NCI-H446 (cell line): ENCODE results near the gene KPNA6.
A peak's percentile ranks its signal among the peaks of the same experiment; 100 is the strongest.
"Not testable (repeated sequence)": the region's sequence is repeated elsewhere in the genome, so short reads cannot be mapped to it uniquely, and the experiment has no call there.

ENCODE experiments used
- DNase-seq, 2 experiments: peaks; one replicate each; lab custom pipeline; 2025; lab: John Stamatoyannopoulos, UW

The KPNA6 gene

DNA sequence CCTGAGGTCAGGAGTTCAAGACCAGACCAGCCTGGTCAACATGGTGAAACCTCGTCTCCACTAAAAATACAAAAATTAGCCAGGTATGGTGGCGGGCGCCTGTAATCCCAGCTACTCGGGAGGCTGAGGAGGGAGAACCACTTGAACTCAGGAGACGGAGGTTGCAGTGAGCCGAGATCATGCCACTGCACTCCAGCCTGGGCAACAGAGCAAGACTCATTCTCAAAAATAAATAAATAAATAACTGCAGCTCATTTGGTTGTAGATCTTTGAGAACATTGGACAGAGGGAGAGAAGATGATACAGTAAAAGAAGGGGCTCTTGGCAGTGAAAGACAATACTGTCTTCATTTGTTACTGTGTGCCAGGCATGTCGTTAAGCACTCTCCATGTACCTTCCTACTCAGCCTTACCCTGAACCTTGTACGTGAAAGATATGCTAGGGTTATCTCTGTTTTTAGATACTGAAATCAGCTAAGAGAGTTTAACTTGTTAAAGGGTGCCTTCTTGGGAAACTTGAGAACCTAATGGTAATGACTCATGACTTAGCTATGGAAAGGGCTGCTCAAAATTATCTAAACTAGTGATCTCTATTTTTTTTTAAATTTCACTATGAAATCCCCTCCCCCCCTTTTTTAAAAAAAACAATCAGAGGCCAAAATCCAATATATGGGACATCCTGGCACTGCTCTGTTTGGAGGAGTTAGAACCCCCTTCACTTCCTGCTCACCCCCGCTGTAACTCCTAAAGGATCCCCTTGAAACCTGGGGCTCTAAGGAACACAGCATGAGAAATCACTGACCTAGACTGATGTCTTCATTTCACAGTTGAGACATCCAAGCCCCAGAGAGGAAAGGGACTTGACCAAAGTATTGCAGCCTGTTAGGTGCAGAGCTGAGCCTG, 6.8 kb upstream of the KPNA6 start:
- no peak for DNase-seq

DNA sequence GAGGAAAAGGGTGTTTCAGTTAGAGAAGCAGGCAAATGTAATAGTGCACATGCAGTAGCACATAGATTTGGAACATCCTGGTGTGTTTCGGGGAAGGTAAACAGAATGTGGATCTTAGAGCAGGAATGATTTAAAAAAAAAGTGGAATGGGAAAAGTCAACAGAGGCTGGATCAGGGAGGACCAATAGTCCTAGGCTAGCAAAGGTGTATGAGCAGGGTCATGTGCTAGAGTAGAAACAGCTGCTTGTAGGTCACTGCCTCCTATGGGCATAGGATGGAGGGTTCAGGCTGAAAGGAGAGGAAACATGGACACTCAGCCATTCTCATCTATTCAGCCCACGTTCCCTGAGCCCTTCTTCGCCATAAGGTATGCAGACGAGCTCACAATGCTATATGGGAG, 3.7 kb upstream of the KPNA6 start:
- DNase-seq, result no peak

DNA sequence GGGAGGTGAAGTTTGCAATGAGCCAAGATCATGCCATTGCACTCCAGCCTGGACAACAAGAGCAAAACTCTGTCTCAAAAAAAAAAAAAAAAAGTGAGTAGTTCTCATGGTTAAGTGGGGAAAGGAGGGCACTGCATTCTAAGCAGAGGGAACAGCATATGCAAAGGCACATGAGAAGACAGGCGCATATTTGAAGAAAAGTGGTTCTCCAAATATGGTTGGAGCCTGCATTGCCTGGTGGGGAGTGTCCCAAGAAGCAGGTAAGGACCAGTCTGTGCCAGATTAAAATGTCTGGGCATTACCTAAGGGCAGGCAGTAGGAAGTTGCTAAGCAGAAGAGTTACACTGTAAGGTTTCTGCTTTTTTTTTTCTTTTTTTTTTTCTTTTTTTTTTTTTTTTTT, 2.5 kb upstream of the KPNA6 start:
- DNase-seq, result no peak

GRCh38 chr1:32106663-32107275, 1.1 kb upstream of the KPNA6 start:
- no peak for DNase-seq

- no peak for DNase-seq
These were observed 3.3 kb downstream of the KPNA6 start for GRCh38 chr1:32111040-32111623.

DNA sequence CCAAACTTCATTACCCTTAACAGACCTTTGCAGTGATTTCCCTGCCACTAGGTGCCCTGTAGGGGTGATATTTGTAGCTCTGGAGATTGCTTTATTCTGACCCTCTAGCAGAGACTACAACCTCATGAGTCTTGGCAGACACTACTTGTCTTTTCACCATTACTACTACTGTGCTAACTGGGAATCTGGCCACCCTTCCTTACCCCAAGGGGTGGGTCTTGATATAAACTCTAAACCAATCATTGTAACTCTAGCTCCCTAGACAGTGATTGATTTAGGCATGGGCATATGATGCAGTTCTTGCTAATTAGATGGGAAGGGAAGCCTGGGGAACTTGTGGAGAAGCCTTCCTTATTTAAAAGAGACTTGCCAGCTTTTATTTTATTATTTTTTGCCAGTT, 3.9 kb downstream of the KPNA6 start:
- DNase-seq, result peak in 1 of 2 experiments; percentile 56

- no peak for DNase-seq
These were observed 5.0 kb downstream of the KPNA6 start for GRCh38 chr1:32112806-32113375.

DNA sequence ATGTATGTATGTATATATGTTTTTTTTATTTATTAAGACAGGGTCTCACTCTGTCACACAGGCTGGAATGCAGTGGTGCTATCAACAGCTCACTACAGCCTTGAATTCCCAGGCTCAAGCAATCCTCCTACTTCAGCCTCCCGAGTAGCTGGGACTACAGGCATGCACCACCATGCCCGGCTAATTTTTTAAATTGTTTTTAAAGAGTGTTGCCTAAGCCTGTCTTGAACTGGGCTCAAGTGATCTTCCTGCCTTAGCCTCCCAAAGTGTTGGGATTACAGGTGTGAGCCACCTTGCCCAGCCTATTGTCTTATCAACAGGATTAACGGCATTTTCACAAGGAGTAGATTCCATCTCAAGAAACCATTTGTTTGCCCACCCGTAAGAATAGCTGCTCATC, 5.6 kb downstream of the KPNA6 start:
- not testable (repeated sequence) for DNase-seq

DNA sequence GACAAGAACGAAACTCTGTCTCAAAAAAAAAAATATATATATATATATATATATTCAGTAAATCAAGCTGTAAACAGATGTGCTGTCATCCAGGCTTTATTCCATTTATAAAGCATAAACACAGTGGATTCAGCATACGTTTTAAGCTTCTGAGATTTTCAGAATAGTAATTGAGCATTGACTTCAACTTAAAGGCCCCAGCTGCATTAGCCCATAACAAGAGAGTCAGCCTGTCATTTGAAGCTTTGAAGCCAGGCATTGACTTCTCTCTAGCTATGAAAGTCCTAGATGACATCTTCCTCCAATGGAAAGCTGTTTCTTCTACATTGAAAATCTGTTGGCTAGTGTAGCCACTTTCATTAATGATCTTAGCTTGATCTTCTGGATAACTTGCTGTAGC, 6.6 kb downstream of the KPNA6 start:
- DNase-seq, result no peak

- no peak for DNase-seq
These were observed 7.6 kb downstream of the KPNA6 start for GRCh38 chr1:32115496-32115895.

DNA sequence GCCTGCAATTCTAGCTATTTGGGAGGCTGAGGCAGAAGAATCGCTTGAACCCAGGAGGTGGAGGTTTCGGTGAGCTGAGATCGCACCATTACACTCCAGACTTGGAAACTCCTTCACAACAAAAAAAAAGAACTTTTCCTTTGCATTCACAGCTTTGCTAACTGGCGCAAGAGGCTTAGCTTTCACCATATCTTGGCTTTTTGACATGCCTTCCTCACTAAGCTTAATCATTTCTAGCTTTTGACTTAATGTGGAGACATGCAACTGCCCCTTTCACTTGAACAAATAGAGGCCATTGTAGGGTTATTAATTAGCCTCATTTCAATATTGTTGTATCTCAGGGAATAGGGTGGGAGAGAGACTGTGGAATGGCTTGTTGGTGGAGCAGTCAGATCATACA, 8.7 kb downstream of the KPNA6 start:
- DNase-seq, result no peak

DNA sequence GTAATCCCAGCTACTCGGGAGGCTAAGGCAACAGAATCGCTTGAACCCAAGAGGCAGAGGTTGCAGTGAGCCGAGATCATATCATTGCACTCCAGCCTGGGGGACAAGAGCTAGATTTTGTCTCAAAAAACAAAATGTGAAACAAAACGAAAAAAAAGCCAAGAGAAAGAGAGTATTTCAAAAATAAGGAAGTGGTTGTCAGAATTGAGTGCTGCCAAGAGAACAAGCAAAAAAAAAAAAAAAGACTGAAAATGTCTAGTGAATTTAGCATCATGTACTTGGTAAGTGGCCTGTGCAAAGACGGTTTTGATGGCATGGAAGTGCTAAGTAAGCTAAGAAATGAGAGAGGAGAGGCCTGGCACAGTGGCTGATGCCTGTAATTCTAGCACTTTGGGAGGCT, 14.3 kb downstream of the KPNA6 start:
- DNase-seq, result no peak

DNA sequence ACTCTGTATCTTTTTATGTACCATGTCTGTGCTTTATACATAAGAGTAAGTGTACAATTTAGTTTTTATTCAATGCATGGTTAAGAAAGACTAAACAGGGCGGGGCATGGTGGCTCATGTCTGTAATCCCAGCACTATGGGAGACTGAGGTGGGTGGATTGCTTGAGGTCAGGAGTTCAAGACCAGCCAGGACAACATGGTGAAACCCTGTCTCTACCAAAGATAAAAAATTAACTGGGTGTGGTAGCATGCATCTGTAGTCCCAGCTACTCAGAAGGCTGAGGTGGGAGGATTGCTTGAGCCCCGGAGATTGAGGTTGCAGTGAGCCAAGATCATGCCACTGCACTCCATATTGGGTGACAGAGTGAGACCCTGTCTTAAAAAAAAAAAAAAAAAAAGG, 15.5 kb downstream of the KPNA6 start:
- not testable (repeated sequence) for DNase-seq

- DNase-seq, result peak; percentile 75 to 84
These were observed 17.5 kb downstream of the KPNA6 start for GRCh38 chr1:32125313-32125712.

GRCh38 chr1:32126770-32127169, 18.9 kb downstream of the KPNA6 start:
- no peak for DNase-seq

DNA sequence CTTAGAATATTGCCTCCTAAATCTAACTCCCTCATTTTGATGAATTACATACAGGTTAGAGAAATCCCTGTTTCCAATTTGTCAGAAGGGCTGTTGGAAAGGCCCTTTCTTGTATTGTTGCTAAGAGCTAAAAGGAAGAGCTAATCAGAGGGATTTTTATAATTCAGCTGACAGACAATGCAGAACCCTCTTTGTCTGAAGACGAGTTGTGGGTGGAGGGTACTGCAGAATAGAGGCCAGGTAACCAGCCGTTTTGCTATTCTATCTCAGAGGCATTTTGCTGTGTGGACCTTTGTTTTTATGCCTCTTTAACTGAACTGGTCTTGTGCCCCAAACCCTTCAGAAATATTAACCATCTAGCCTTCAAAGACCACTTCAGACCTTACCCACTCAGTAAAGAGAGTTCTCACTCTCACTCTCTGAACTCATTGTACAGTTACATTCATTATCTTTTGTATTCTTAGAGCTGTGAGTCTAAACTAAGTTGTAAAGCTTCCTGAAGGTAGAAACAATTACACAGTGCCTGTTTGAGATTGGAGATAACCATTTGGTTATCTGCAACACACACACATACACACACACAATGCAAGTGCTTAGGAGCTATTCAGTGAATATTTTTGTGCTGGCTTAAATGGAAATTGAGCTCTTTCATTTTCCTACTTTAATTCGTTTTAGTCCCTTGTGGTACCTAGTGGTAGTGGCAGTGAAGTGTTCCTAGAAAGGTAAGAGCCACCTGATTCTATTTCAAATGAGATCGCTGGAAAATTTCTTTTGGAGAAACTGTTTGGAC, 19.7 kb downstream of the KPNA6 start:
- no peak for DNase-seq

DNA sequence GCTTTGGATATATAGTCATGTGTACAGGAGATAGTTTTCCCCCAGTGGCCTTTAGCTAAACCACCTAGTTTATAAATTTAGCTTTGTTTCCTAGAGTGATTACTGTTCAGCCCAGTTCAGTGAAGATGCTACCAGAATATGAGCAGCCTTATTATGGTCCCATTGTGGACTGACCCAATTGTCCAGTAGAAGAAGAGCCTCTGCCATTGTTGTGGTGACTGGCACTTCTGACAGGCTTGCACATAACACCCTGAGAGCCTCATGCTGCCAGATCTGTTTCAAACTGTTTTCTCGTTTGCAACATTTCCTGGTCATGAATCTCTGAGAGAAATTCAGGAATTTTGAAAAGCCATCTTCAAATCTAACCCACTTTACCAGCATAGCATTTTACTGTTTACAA, 20.6 kb downstream of the KPNA6 start:
- DNase-seq, result no peak

GRCh38 chr1:32128964-32129363, 21.1 kb downstream of the KPNA6 start:
- no peak for DNase-seq

GRCh38 chr1:32133950-32134280, 26.1 kb downstream of the KPNA6 start:
- DNase-seq, result not testable (repeated sequence)

DNA sequence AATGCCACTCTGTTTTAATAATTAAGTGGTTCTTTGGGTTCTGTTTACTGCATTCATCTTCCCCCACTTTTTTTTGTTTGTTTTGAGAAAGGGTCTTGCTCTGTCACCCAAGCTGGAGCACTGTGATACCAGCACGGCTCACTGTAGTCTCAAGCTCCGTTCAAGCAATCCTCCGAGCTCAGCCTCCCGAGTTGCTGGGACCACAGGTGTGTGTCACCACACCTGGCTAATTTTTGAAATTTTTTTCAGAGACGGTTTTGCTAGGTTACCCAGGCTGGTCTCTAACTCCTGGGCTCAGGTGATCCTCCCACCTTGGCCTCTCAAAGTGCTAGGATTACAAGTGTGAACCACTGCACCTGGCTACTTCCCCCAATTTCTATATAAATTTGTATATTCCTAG, 29.3 kb downstream of the KPNA6 start:
- no peak for DNase-seq

DNA sequence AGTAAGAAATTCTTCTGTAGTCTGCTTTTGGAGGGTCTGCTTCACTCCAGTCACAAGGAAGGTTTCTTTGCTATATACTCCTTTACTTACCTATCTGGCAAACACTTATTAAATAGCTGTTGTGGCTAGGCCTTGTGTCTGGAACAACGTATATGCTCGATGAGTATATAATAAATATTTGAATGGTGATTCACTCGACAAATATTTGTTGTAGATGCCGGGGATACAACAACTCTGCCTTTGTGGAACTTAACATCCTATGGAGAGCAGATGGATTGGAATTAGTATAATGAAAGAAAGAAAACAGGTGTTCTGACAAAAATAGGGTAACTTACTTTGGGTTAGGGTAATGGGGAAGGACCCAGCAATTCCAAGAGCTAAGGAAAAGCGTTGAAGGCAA, 31.1 kb downstream of the KPNA6 start:
- no peak for DNase-seq
